WI38 (cell line): ENCODE measurements around the gene PROB1.
A peak's percentile ranks its signal among the peaks of the same experiment; 100 is the strongest.

Experiments used
- H3K4me3 ChIP-seq: 2 replicates; pipeline ENCODE4 v1.5.1; 2011; ENCODE audit warnings: low read depth, mild to moderate bottlenecking, control low read depth, low read length
- TF ChIP-seq, protein P1 (sequence below): IDR thresholded peaks from 2 replicates; pipeline ENCODE4 v1.5.1; 2012; ENCODE audit warnings: low read depth, mild to moderate bottlenecking, control low read depth, low read length

Gene PROB1

DNA sequence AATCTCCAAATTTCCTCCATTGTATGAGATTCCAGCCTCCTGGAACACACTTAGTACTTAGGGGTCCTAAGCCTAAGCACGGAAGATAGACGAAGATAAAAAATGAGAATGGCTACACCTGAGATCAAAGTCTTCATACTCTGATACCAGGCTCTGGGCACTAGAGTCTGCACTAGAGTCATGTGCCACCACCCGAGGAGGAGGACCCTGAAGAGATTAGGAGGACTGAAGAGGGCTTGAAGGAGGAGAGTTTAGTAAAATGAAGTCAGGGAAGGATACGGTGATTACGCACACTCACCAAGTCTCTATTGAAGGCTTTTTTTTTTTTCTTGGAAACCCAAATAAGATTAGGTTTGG, 9.6 kb upstream of the PROB1 start:
- TF ChIP-seq, protein P1, sequence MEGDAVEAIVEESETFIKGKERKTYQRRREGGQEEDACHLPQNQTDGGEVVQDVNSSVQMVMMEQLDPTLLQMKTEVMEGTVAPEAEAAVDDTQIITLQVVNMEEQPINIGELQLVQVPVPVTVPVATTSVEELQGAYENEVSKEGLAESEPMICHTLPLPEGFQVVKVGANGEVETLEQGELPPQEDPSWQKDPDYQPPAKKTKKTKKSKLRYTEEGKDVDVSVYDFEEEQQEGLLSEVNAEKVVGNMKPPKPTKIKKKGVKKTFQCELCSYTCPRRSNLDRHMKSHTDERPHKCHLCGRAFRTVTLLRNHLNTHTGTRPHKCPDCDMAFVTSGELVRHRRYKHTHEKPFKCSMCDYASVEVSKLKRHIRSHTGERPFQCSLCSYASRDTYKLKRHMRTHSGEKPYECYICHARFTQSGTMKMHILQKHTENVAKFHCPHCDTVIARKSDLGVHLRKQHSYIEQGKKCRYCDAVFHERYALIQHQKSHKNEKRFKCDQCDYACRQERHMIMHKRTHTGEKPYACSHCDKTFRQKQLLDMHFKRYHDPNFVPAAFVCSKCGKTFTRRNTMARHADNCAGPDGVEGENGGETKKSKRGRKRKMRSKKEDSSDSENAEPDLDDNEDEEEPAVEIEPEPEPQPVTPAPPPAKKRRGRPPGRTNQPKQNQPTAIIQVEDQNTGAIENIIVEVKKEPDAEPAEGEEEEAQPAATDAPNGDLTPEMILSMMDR = no peak
- H3K4me3 ChIP-seq = peak overlapping the region; percentile 66

DNA sequence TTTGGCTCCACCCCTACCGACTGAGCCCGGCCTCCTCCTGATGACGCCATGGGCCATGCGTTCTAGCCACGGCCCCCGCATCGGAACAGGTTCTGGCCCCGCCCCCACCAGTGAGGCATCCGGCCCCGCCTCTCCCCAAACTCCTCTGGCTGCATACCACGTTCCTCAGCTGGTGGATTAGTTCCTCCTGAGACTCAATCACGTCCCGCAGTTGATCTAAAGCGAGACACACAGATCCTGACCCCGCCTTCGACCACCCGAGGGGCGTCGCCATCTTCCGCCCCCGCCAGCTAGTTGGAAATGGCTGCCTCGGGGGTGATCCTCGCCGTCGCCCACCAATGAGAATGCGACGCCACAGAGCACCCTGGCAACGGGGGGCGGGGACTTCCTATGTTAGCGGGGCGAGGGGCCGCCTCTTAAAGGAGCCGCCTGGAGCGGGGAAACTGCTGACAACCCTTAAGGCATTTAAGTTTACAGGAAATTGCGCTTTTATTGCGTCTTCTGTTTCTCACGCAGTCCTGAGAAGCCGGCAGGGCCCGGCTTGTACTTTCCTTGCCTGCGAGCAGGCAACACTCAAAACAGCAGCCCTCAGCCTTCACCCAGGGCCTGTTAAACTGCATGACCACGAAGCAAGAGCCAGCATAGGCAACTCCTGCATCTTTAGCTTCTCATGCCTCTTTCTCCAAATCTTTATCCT, 9.0 kb upstream of the PROB1 start, which contains the start of gene SPATA24:
Gene SPATA24, minus strand, starts transcription at position 303 of the 697 bp plus-strand sequence. Its CDS starts 29 bp downstream, at position 274.
- TF ChIP-seq, protein P1 = no peak
- peak within 1 kb of the TSS; percentile 66 for H3K4me3 ChIP-seq

DNA sequence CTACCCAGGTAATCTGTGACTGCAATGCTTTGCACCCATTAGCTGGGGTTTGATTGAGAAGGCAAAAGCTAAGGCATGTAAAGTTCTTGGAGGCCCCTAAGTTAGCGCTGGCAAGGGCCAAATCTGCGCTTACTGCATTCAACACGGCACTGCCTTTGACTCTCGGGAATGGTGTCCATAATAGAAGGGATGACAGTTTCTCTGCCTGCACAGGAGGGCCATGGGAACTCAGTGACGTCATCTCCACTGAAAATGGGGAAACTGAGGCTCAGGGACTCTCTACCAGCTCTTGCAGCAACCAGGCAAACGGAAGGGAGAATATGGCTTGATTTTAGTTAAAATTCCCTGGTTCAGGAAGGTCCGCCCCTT, 8.5 kb upstream of the PROB1 start:
- TF ChIP-seq, protein P1 = no peak

DNA sequence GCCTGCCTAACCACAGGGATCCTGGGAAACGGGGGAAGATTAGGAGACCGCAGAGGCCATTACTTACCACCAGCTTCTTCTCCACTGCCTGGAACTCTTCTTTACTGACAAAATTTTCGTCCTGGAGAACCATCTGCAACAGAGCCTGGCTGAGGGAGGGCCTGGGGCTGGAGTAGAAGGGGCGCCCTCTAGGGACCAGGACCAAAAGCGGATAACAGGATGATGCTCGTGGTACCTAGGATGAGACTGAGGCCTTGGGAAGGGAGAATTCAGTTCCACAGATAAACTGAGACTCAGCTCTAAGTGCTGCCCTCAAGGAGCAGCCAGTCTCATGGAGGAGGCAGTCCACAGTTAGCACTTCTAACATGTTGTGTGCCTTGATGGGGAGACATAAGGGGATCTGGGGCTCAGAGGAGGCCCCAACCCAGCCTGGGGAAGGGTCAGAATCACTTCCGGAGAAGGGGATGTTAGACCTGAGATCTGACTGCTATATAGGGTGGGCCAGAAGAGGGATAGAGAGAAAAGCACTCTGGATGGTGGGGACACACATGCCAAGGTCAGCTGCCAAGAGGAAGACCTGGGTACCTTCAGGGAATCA, 7.8 kb upstream of the PROB1 start:
- no peak overlapping the region; the same call in 1 of the 2 replicates for H3K4me3 ChIP-seq
- TF ChIP-seq, protein P1 = peak; percentile 21; the same call in 1 of the 2 replicates

More for the DNA sequence above, 8.5 kb upstream of the PROB1 start:
- H3K4me3 ChIP-seq = peak overlapping the region; percentile 66

DNA sequence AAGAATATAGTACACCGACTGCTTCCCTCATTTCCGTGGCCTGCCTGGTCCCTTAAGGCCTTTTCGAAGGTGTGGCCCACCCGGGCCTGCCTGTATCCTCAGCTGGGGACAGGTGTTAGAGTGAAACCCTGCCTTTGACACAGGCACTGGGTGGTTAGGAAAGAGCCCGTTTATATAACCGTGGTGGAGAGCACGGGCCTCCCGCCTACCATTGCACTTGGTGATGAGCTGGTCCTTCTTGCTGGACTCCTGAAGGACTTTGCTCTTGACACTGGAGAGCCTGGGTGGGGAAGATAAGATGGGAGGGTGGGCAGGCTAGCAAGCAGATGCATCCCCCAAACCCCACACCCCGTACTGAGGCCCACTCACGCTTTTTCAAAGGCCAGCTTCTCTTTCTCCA, 6.6 kb upstream of the PROB1 start:
- H3K4me3 ChIP-seq = no peak overlapping the region
- TF ChIP-seq, protein P1 = no peak

DNA sequence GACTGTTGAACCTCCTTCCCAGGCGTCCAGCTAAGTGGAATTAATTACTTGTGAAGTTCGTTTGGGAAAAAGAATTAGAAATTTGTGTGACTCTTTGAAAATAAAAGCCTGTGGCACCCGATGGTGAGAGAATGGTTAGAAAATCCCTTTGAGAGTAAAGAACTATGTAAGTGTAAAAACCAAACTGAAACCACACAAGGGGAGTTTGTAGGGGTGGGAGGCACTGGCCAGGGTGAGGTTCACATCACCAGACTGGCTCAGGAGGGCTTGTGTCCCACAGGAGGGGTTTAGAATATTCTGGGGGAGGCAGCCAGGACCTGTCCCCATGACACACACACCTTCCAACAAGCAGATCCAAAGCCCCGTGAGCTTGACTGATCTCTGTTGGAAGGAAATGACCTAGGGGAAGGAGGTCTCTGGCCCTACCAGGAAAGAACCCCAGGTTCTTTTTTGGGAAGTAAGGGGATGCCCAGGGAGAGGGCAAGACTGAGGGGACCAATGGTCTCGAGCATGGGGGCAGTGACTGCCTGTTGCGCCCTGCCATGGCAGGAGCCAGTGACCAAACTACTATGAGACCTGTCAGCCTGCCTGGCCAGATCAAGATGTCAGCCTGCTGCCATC, 4.7 kb upstream of the PROB1 start:
- TF ChIP-seq, protein P1 = no peak
- H3K4me3 ChIP-seq = no peak overlapping the region

DNA sequence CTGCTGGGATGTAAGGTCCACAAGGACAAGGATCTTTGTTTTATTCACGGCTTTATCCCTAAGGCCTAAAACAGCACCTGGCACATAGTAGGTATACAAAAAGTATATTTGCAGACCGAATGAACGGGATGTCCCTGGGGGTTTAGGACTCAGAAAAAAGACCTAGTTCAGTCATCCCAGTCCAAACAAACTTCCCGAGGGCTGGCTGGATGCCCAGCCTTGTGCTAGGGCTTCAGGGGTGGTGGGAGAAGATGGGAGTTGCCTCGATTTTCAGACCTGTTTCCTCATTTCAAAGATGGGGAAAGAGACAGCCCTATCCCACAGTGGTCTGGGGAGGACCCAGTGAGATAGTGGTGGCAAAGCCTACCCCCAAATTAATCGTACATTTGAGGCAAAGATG, 3.0 kb upstream of the PROB1 start:
- TF ChIP-seq, protein P1 = no peak

More for the DNA sequence above, 3.0 kb upstream of the PROB1 start:
- H3K4me3 ChIP-seq = no peak overlapping the region
